ENCODE results near the gene GLP1R.

GLP1R gene

GRCh38 chr6:39124114-39124513 lies 75.5 kb downstream of the GLP1R start:
- Histone ChIP-seq H3K18ac (ENCODE audit: low read length) (no peak overlapping the region), H3K23ac (ENCODE audit: low read depth, low read length, poor library complexity) (no peak overlapping the region), H2BK5ac (ENCODE audit: low read length) (no peak overlapping the region), H3K4me3 (ENCODE audit: low read length in 2 of 2) (no peak overlapping the region), H3K79me1 (ENCODE audit: low read depth, low read length) (no peaks in the 10 kb centered on the region), H3K27ac (replicated peaks; ENCODE audit: low read length) (no peak overlapping the region), H3K4ac (ENCODE audit: low read length) (no peak overlapping the region), H3K9me3 (replicated peaks in 1 of 2; ENCODE audit: control insufficient read depth in 2 of 2, insufficient read depth in 1 of 2, low read depth in 1 of 2, low read length in 2 of 2) (peaks cover 0 to 2% of the 10 kb centered on the region in 2 donors), H3K9ac (ENCODE audit: low read depth, low read length, poor library complexity) (no peak overlapping the region), H2BK15ac (ENCODE audit: low read length) (no peak overlapping the region), H4K8ac (ENCODE audit: low read depth, low read length) (no peak overlapping the region), H4K91ac (ENCODE audit: low read depth, low read length, poor library complexity) (no peak overlapping the region), H3K14ac (ENCODE audit: low read length) (no peak overlapping the region), H3K36me3 (replicated peaks in 1 of 2; ENCODE audit: control insufficient read depth in 2 of 2, insufficient read depth in 2 of 2, low read length in 2 of 2) (no peaks in the 10 kb centered on the region), H2AK5ac (ENCODE audit: low read depth, low read length) (no peak overlapping the region), H2AFZ (ENCODE audit: low read length) (no peak overlapping the region), H3K27me3 (ENCODE audit: control insufficient read depth in 3 of 3, insufficient read depth in 3 of 3, low read depth in 1 of 3, low read length in 3 of 3) (peaks cover 0 to 15% (median 0%) of the 10 kb centered on the region in 3 experiments), H3K4me2 (ENCODE audit: insufficient read depth, low read length, poor library complexity, severe bottlenecking) (no peak overlapping the region), H2BK120ac (ENCODE audit: low read depth, low read length) (no peak overlapping the region), H3K4me1 (ENCODE audit: control insufficient read depth in 2 of 2, insufficient read depth in 1 of 2, low read depth in 1 of 2, low read length in 2 of 2) (no peaks in the 10 kb centered on the region), H2BK12ac (ENCODE audit: low read length) (no peak overlapping the region)
- DNase-seq (ENCODE audit: low spot score) = no peak

GRCh38 chr6:39128106-39128505 lies 79.5 kb downstream of the GLP1R start:
- no peak overlapping the region for H4K91ac ChIP-seq (ENCODE audit: low read depth, low read length, poor library complexity)
- no peak for DNase-seq (ENCODE audit: low spot score)
- no CpG with 5 or more reads among the region's 3 CpGs for WGBS, 2 donors (ENCODE audit: extremely low coverage in 2 of 2, insufficient read length in 2 of 2, insufficient replicate concordance in 1 of 2)

DNA sequence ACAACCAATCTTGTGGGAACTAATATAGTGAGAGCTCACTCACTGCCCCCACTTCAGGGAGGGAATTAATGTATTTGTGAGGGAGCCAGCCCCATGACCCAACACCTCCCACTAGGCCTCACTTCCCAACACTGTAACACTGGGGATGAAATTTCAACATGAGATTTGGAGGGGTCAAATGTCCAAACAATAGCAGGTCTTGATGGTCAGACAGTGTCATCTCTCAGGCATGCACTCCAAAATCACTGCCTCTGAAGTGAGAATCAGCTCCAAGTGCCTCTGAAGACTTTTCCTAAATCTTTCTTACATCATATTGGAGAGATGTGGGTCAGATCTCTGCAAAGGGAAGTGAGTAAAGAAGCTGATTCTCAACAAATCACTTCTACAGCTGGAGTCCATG lies 80.3 kb downstream of the GLP1R start:
- Histone ChIP-seq H2BK120ac (ENCODE audit: low read depth, low read length) (no peak overlapping the region), H3K9me3 (replicated peaks in 1 of 2; ENCODE audit: control insufficient read depth in 2 of 2, insufficient read depth in 1 of 2, low read depth in 1 of 2, low read length in 2 of 2) (peaks cover 0 to 2% of the 10 kb centered on the region in 2 donors), H3K27me3 (ENCODE audit: control insufficient read depth in 3 of 3, insufficient read depth in 3 of 3, low read depth in 1 of 3, low read length in 3 of 3) (no peaks in the 10 kb centered on the region), H2BK5ac (ENCODE audit: low read length) (no peak overlapping the region), H3K14ac (ENCODE audit: low read length) (no peak overlapping the region), H2AFZ (ENCODE audit: low read length) (no peak overlapping the region), H3K4me3 (ENCODE audit: low read length in 2 of 2) (no peak overlapping the region), H2BK12ac (ENCODE audit: low read length) (no peak overlapping the region), H2AK5ac (ENCODE audit: low read depth, low read length) (no peak overlapping the region), H3K79me1 (ENCODE audit: low read depth, low read length) (no peaks in the 10 kb centered on the region), H3K18ac (ENCODE audit: low read length) (no peak overlapping the region), H4K8ac (ENCODE audit: low read depth, low read length) (no peak overlapping the region), H3K9ac (ENCODE audit: low read depth, low read length, poor library complexity) (no peak overlapping the region), H3K27ac (replicated peaks; ENCODE audit: low read length) (no peak overlapping the region), H3K4ac (ENCODE audit: low read length) (no peak overlapping the region), H3K23ac (ENCODE audit: low read depth, low read length, poor library complexity) (no peak overlapping the region), H3K4me1 (ENCODE audit: control insufficient read depth in 2 of 2, insufficient read depth in 1 of 2, low read depth in 1 of 2, low read length in 2 of 2) (peaks cover 0 to 7% of the 10 kb centered on the region in 2 donors), H3K4me2 (ENCODE audit: insufficient read depth, low read length, poor library complexity, severe bottlenecking) (no peak overlapping the region), H3K36me3 (replicated peaks in 1 of 2; ENCODE audit: control insufficient read depth in 2 of 2, insufficient read depth in 2 of 2, low read length in 2 of 2) (no peaks in the 10 kb centered on the region), H4K91ac (ENCODE audit: low read depth, low read length, poor library complexity) (no peak overlapping the region), H2BK15ac (ENCODE audit: low read length) (no peak overlapping the region)
- DNase-seq (ENCODE audit: low spot score) = no peak

More at GRCh38 chr6:39128106-39128505, 79.5 kb downstream of the GLP1R start:
- Histone ChIP-seq H3K23ac (ENCODE audit: low read depth, low read length, poor library complexity) (no peak overlapping the region), H3K14ac (ENCODE audit: low read length) (no peak overlapping the region), H2BK15ac (ENCODE audit: low read length) (no peak overlapping the region), H3K9ac (ENCODE audit: low read depth, low read length, poor library complexity) (no peak overlapping the region), H2AFZ (ENCODE audit: low read length) (no peak overlapping the region), H3K79me1 (ENCODE audit: low read depth, low read length) (no peaks in the 10 kb centered on the region), H3K4me2 (ENCODE audit: insufficient read depth, low read length, poor library complexity, severe bottlenecking) (no peak overlapping the region), H3K27me3 (ENCODE audit: control insufficient read depth in 3 of 3, insufficient read depth in 3 of 3, low read depth in 1 of 3, low read length in 3 of 3) (peaks cover 0 to 3% (median 0%) of the 10 kb centered on the region in 3 experiments), H3K4me1 (ENCODE audit: control insufficient read depth in 2 of 2, insufficient read depth in 1 of 2, low read depth in 1 of 2, low read length in 2 of 2) (peaks cover 0 to 7% of the 10 kb centered on the region in 2 donors), H2BK12ac (ENCODE audit: low read length) (no peak overlapping the region), H2BK120ac (ENCODE audit: low read depth, low read length) (no peak overlapping the region), H4K8ac (ENCODE audit: low read depth, low read length) (no peak overlapping the region), H3K27ac (replicated peaks; ENCODE audit: low read length) (no peak overlapping the region), H3K4ac (ENCODE audit: low read length) (no peak overlapping the region), H2BK5ac (ENCODE audit: low read length) (no peak overlapping the region), H3K4me3 (ENCODE audit: low read length in 2 of 2) (no peak overlapping the region), H3K9me3 (replicated peaks in 1 of 2; ENCODE audit: control insufficient read depth in 2 of 2, insufficient read depth in 1 of 2, low read depth in 1 of 2, low read length in 2 of 2) (peaks cover 0 to 2% of the 10 kb centered on the region in 2 donors), H3K18ac (ENCODE audit: low read length) (no peak overlapping the region), H3K36me3 (replicated peaks in 1 of 2; ENCODE audit: control insufficient read depth in 2 of 2, insufficient read depth in 2 of 2, low read length in 2 of 2) (no peaks in the 10 kb centered on the region), H2AK5ac (ENCODE audit: low read depth, low read length) (no peak overlapping the region)

DNA sequence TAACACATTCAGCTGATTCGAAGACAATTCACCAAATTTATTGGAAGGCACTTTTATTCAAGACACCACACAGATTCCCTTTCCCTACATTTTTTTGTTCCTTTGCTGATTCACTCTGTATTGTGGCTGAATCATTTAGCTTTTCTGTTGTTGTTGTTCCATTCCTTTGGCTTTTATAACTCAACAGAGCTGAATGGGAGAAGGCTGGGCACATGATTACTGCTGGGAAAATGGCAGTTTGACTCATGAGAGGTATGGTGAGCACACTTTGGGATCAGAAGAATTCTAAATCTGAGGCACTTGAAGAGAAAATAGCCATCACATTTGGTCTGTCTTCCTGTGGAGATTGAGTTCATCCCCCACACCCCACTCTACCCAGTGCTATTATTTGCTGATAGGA lies 82.1 kb downstream of the GLP1R start:
- H2AFZ ChIP-seq (ENCODE audit: low read length) = no peak overlapping the region

More for the DNA sequence above, 82.1 kb downstream of the GLP1R start:
- H3K4me1 ChIP-seq (ENCODE audit: control insufficient read depth in 2 of 2, insufficient read depth in 1 of 2, low read depth in 1 of 2, low read length in 2 of 2) = peaks cover 0 to 7% of the 10 kb centered on the region in 2 donors
- no peak overlapping the region for H4K8ac ChIP-seq (ENCODE audit: low read depth, low read length)
- H4K91ac ChIP-seq (ENCODE audit: low read depth, low read length, poor library complexity) = no peak overlapping the region
- no peak overlapping the region for H2BK120ac ChIP-seq (ENCODE audit: low read depth, low read length)
- H3K4me3 ChIP-seq (ENCODE audit: low read length in 2 of 2) = no peak overlapping the region
- no peak overlapping the region for H3K9ac ChIP-seq (ENCODE audit: low read depth, low read length, poor library complexity)
- peaks cover 0 to 2% of the 10 kb centered on the region in 2 donors for H3K9me3 ChIP-seq (replicated peaks in 1 of 2; ENCODE audit: control insufficient read depth in 2 of 2, insufficient read depth in 1 of 2, low read depth in 1 of 2, low read length in 2 of 2)
- no peak overlapping the region for H3K14ac ChIP-seq (ENCODE audit: low read length)
- no peaks in the 10 kb centered on the region for H3K27me3 ChIP-seq (ENCODE audit: control insufficient read depth in 3 of 3, insufficient read depth in 3 of 3, low read depth in 1 of 3, low read length in 3 of 3)
- H2BK12ac ChIP-seq (ENCODE audit: low read length) = no peak overlapping the region
- H3K4me2 ChIP-seq (ENCODE audit: insufficient read depth, low read length, poor library complexity, severe bottlenecking) = no peak overlapping the region
- H3K23ac ChIP-seq (ENCODE audit: low read depth, low read length, poor library complexity) = no peak overlapping the region
- H2BK15ac ChIP-seq (ENCODE audit: low read length) = no peak overlapping the region
- H2AK5ac ChIP-seq (ENCODE audit: low read depth, low read length) = no peak overlapping the region
- peak overlapping the region; percentile 31 for H3K27ac ChIP-seq (replicated peaks; ENCODE audit: low read length)
- no peak overlapping the region for H2BK5ac ChIP-seq (ENCODE audit: low read length)
- H3K18ac ChIP-seq (ENCODE audit: low read length) = no peak overlapping the region
- H3K4ac ChIP-seq (ENCODE audit: low read length) = no peak overlapping the region
- DNase-seq (ENCODE audit: low spot score) = no peak
- H3K79me1 ChIP-seq (ENCODE audit: low read depth, low read length) = no peaks in the 10 kb centered on the region
- no peaks in the 10 kb centered on the region for H3K36me3 ChIP-seq (replicated peaks in 1 of 2; ENCODE audit: control insufficient read depth in 2 of 2, insufficient read depth in 2 of 2, low read length in 2 of 2)
- no CpG with 5 or more reads among the region's 1 CpG for WGBS, 2 donors (ENCODE audit: extremely low coverage in 2 of 2, insufficient read length in 2 of 2, insufficient replicate concordance in 1 of 2)
